HepG2 (cell line): Measurements from ENCODE around the gene FAM78A. TPM values are rescaled to one million over a fixed set of nuclear protein-coding genes. Genes with fewer than 3 reads are reported as not detected.

Experiments used
- ATAC-seq: fragments of 200-7000 bp; cut with Tn5 transposase; 3 replicates; pipeline ENCODE4 v1.9.1; 2020; ENCODE audit warnings: mild to moderate bottlenecking, moderate library complexity
- BruUV-seq: library from RNA; stranded (reverse); fragments of 400-500 nt; replicated peaks from 2 replicates; lab custom pipeline; 2021; lab: Mats Ljungman, UMichigan
- CTCF ChIA-PET: fragments of 300-600 bp; formaldehyde crosslinking; extraction: SDS; loops from one replicate; lab custom pipeline; 2021; ENCODE audit warnings: low total read pairs, inconsistent platforms, low intra/inter-chr PET ratio; lab: Yijun Ruan, JAX
- POLR2A ChIA-PET: fragments of 350-600 bp; sonication (Branson Sonifier 250); formaldehyde crosslinking; loops from one replicate; lab custom pipeline; 2020; ENCODE audit warnings: antibody characterized with exemption, inconsistent platforms; lab: Yijun Ruan, JAX
- DNase-seq: peaks from one replicate; pipeline ENCODE4 v3.0.0-alpha.2; 2015; ENCODE audit warnings: low spot score
- FAIRE-seq: peaks from 3 replicates; lab custom pipeline; 2011; peaks lifted over from hg19 to GRCh38; lab: Jason Lieb, UNC
- H2AFZ ChIP-seq: one replicate; pipeline ENCODE4 v1.6.1; 2011; ENCODE audit warnings: low read length, inconsistent platforms
- H3K27ac ChIP-seq: fragments of 300-600 bp; 3 replicates; pipeline ENCODE4 v1.8.0; 2011; ENCODE audit warnings: mixed run types, mild to moderate bottlenecking, mixed read lengths, low read length, inconsistent platforms; ENCODE audit not compliant: insufficient read depth; ENCODE audit errors: extremely low read length
- H3K27me3 ChIP-seq, 2 experiments: fragments of 200-600 bp in 1 of 2; 2 replicates in 1 of 2; 3 replicates in 1 of 2; pipeline versions ENCODE4 v1.6.0 to v1.8.0; 2011; ENCODE audit warnings: low read length in 2 of 2, mild to moderate bottlenecking in 2 of 2, moderate library complexity in 2 of 2, inconsistent platforms in 1 of 2; ENCODE audit not compliant: insufficient read depth in 2 of 2, control insufficient read depth in 1 of 2
- H3K36me3 ChIP-seq, 2 experiments: fragments of 200-600 bp in 1 of 2; replicated peaks in 1 of 2; 2 replicates in 1 of 2; 3 replicates in 1 of 2; pipeline versions ENCODE4 v1.5.1 to v1.8.0; 2011; ENCODE audit warnings: low read length in 2 of 2, inconsistent platforms in 1 of 2; ENCODE audit not compliant: insufficient read depth in 2 of 2, control insufficient read depth in 1 of 2
- H3K4me1 ChIP-seq: 2 replicates; pipeline ENCODE4 v1.5.1; 2012; ENCODE audit warnings: low read length, inconsistent platforms; ENCODE audit not compliant: insufficient read depth
- H3K4me2 ChIP-seq: 2 replicates; pipeline ENCODE4 v1.6.0; 2011; ENCODE audit warnings: low read depth, low read length, inconsistent platforms
- H3K4me3 ChIP-seq, 3 experiments: fragments of 200-600 bp in 1 of 3; sonication (generic), shearing (Covaris generic) in 1 of 3; replicated peaks in 1 of 3; 2 replicates each; pipeline ENCODE4 v1.5.1; 2011 to 2016; ENCODE audit warnings: low read length in 3 of 3, inconsistent platforms in 2 of 3, low read depth in 2 of 3, mild to moderate bottlenecking in 2 of 3, control low read depth in 1 of 3, mixed read lengths in 1 of 3; ENCODE audit not compliant: insufficient read depth in 1 of 3
- H3K79me2 ChIP-seq: one replicate; pipeline ENCODE4 v1.6.1; 2011; ENCODE audit warnings: low read length, inconsistent platforms; ENCODE audit not compliant: insufficient read depth
- H3K9ac ChIP-seq: 2 replicates; pipeline ENCODE4 v1.6.0; 2011; ENCODE audit warnings: mild to moderate bottlenecking, low read depth, low read length, inconsistent platforms; ENCODE audit not compliant: insufficient read depth
- H3K9me3 ChIP-seq: 2 replicates; pipeline ENCODE4 v1.5.1; 2012; ENCODE audit warnings: mild to moderate bottlenecking, low read length
- H4K20me1 ChIP-seq: 2 replicates; pipeline ENCODE4 v1.6.0; 2011; ENCODE audit warnings: inconsistent platforms, mild to moderate bottlenecking, low read length, moderate library complexity; ENCODE audit not compliant: insufficient read depth
- ARNTL ChIP-seq: sonication (generic); formaldehyde crosslinking; IDR thresholded peaks from 2 replicates; pipeline ENCODE4 v1.4.0; 2020; ENCODE audit warnings: mild to moderate bottlenecking, missing genetic modification reagents
- BHLHE40 ChIP-seq: IDR thresholded peaks from 2 replicates; pipeline ENCODE4 v1.6.1; 2011; ENCODE audit warnings: low read length, improper control_type of control experiment
- E2F5 ChIP-seq: sonication (generic); formaldehyde crosslinking; conservative IDR thresholded peaks from 2 replicates; pipeline ENCODE4 v1.4.0; 2020; ENCODE audit warnings: missing genetic modification reagents
- EED ChIP-seq: sonication (generic); formaldehyde crosslinking; IDR thresholded peaks from 2 replicates; pipeline ENCODE4 v1.5.0; 2020; ENCODE audit warnings: mild to moderate bottlenecking, missing genetic modification reagents
- KAT2B ChIP-seq: fragments of 150-350 bp; IDR thresholded peaks from 2 replicates; pipeline ENCODE4 v1.6.1; 2014; ENCODE audit warnings: low read depth, low read length, borderline replicate concordance
- KDM5A ChIP-seq: fragments of 200-600 bp; sonication (generic); IDR thresholded peaks from 2 replicates; pipeline ENCODE4 v1.7.0; 2018; ENCODE audit warnings: antibody characterized with exemption, mild to moderate bottlenecking, low read length, borderline replicate concordance
- MXD3 ChIP-seq: IDR thresholded peaks from 2 replicates; pipeline ENCODE4 v1.6.1; 2016; ENCODE audit warnings: mild to moderate bottlenecking, missing biosample characterization, missing genetic modification reagents
- MZF1 ChIP-seq: sonication (generic); formaldehyde crosslinking; IDR thresholded peaks from 2 replicates; pipeline ENCODE4 v1.8.1; 2023; ENCODE audit warnings: mild to moderate bottlenecking, missing genetic modification reagents, borderline replicate concordance
- NR1H2 ChIP-seq: sonication (generic); formaldehyde crosslinking; IDR thresholded peaks from 2 replicates; pipeline ENCODE4 v1.8.1; 2022; ENCODE audit warnings: low read depth, missing genetic modification reagents, borderline replicate concordance
- ZBTB7A ChIP-seq: sonication (generic); formaldehyde crosslinking; IDR thresholded peaks from 2 replicates; pipeline ENCODE4 v1.8.0; 2022; ENCODE audit warnings: mild to moderate bottlenecking, missing genetic modification reagents
- ZFP90 ChIP-seq: sonication (generic); formaldehyde crosslinking; IDR thresholded peaks from 2 replicates; pipeline ENCODE4 v1.8.0; 2022; ENCODE audit warnings: missing genetic modification reagents, mild to moderate bottlenecking, inconsistent platforms, borderline replicate concordance
- ZNF335 ChIP-seq: sonication (generic); formaldehyde crosslinking; IDR thresholded peaks from 2 replicates; pipeline ENCODE4 v1.4.0; 2020; ENCODE audit warnings: missing genetic modification reagents
- ZNF513 ChIP-seq: sonication (generic); formaldehyde crosslinking; conservative IDR thresholded peaks from 2 replicates; pipeline ENCODE4 v1.5.0; 2020; ENCODE audit warnings: missing genetic modification reagents
- ZNF770 ChIP-seq: sonication (generic); formaldehyde crosslinking; IDR thresholded peaks from 2 replicates; pipeline ENCODE4 v1.5.0; 2020; ENCODE audit warnings: mild to moderate bottlenecking, missing genetic modification reagents
- WGBS: methylation state at CpG from one replicate; pipeline ENCODE4 v1.1.6; 2017; ENCODE audit warnings: low lambda C conversion rate; 5-methylcytosine and 5-hydroxymethylcytosine counted together
- in situ Hi-C: cut with HindIII; loops from 2 replicates; pipeline ENCODE4 v1.10.0; 2017; ENCODE audit warnings: low pct_unique_long_range_greater_than_20kb; ENCODE audit not compliant: extremely low pct_ligation_motif_present
- intact Hi-C: fragments of 100-400 bp; cut with micrococcal nuclease; formaldehyde crosslinking; loops from one replicate; pipeline ENCODE4 v1.10.0; 2022; ENCODE audit not compliant: unreplicated experiment
- polyA plus RNA-seq, 8 experiments: library from polyadenylated mRNA; depleted of rRNA in 3 of 8; stranded (reverse) in 7 of 8; unstranded in 1 of 8; fragments of >200 nt; fragmentation: Illumina TruSeq in 4 of 8; extraction: Trizol in 4 of 8; gene quantifications; 2 replicates each; pipeline versions ENCODE4 v1.2.1 to v1.2.3, GENCODE V29; 2011 to 2016; ENCODE audit warnings: low read depth in 4 of 8, missing spikeins in 1 of 8, mixed read lengths in 1 of 8; ENCODE audit not compliant: insufficient read depth in 1 of 8
- total RNA-seq, 5 experiments: library from RNA; depleted of rRNA; stranded (reverse); fragments of >200 nt; fragmentation: Illumina TruSeq; extraction: Trizol; gene quantifications; 2 replicates each; pipeline ENCODE4 v1.2.3, GENCODE V29; 2016; ENCODE audit warnings: low read depth in 1 of 5

FAM78A gene
- total and polyA plus RNA-seq, 2 of the 13 experiments (the other 11 are each of a cell fraction or from before 2014, with no cell fraction given) = 0.18 to 0.62 TPM

- no peak for TF ChIP-seq MXD3
Measured at GRCh38 chr9:131270171-131271015, 5.9 kb downstream of the FAM78A start (continued).

GRCh38 chr9:131266266-131267229, 9.8 kb downstream of the FAM78A start:
- peak overlapping the region in 1 of 3 experiments; percentile 2; a peak in 1 of 6 replicates for H3K4me3 ChIP-seq
- H3K36me3 ChIP-seq = no peaks in the 10 kb centered on the region
- in situ Hi-C loops (no loop called here), intact Hi-C loops (no loop called here)
- POLR2A ChIA-PET = no interaction called here
- no peaks in the 10 kb centered on the region for H4K20me1 ChIP-seq
- H3K9ac ChIP-seq = no peak overlapping the region
- 29% methylated on average over 11 of the region's 26 CpGs for WGBS
- peaks cover 59% of the 10 kb centered on the region for H3K4me1 ChIP-seq
- no TSS peak for BruUV-seq
- H2AFZ ChIP-seq = no peak overlapping the region
- H3K79me2 ChIP-seq = no peaks in the 10 kb centered on the region
- peak overlapping the region; percentile 43 for H3K4me2 ChIP-seq
- FAIRE-seq (no peak), DNase-seq (no peak), ATAC-seq (peak; percentile 52)
- peaks cover 2 to 19% of the 10 kb centered on the region in 2 experiments; a peak in 3 of 5 replicates for H3K27me3 ChIP-seq
- no peak overlapping the region for H3K27ac ChIP-seq
- no peaks in the 10 kb centered on the region for H3K9me3 ChIP-seq
- CTCF ChIA-PET = no interaction called here
- no peak for TF ChIP-seq MZF1
- peak; percentile 85 for TF ChIP-seq BHLHE40
- TF ChIP-seq E2F5 (CRISPR knock-in tag) = no peak
- no peak for TF ChIP-seq KAT2B
- TF ChIP-seq ZFP90 (CRISPR knock-in tag) = 0 out of 2 replicates have a peak, but pooled peaks have one; percentile 37
- TF ChIP-seq ZNF770 = peak; percentile 76
- 0 out of 2 replicates have a peak, but pooled peaks have one; percentile 4 for TF ChIP-seq ARNTL (CRISPR knock-in tag)
- TF ChIP-seq ZBTB7A (CRISPR knock-in tag) = 0 out of 2 replicates have a peak, but pooled peaks have one; percentile 1
- no peak for TF ChIP-seq KDM5A
- TF ChIP-seq EED (CRISPR knock-in tag) = peak; percentile 69; the same call in 1 of the 2 replicates
- TF ChIP-seq ZNF335 (CRISPR knock-in tag) = no peak
- TF ChIP-seq ZNF513 (CRISPR knock-in tag) = no peak
- no peak for TF ChIP-seq NR1H2 (CRISPR knock-in tag)
